Endothelial cell of umbilical vein (primary cell): ENCODE data around the gene ST6GALNAC3. TPM values are rescaled to one million over a fixed set of nuclear protein-coding genes. Genes with fewer than 3 reads are reported as not detected.

ENCODE experiments used
- BruUV-seq: library from RNA; stranded (reverse); fragments of 400-500 nt; replicated peaks from 2 replicates; lab custom pipeline; 2021; lab: Mats Ljungman, UMichigan
- CTCF ChIA-PET: fragments of 300-600, 350-600 bp; sonication (Branson Sonifier 250); formaldehyde crosslinking; loops from one replicate; lab custom pipeline; 2021; ENCODE audit warnings: antibody characterized with exemption, inconsistent platforms; lab: Charles Lee
- POLR2A ChIA-PET: fragments of 300-600, 350-600 bp; sonication (Branson Sonifier 250); formaldehyde crosslinking; loops from one replicate; lab custom pipeline; 2021; ENCODE audit warnings: antibody characterized with exemption, inconsistent platforms; lab: Charles Lee
- DNase-seq: peaks from one replicate; pipeline ENCODE4 v3.0.0-alpha.2; 2011; ENCODE audit warnings: low read depth, low spot score
- FAIRE-seq: peaks from 2 replicates; lab custom pipeline; 2011; peaks lifted over from hg19 to GRCh38; lab: Jason Lieb, UNC
- H2AFZ ChIP-seq: 2 replicates; pipeline ENCODE4 v1.6.0; 2012; ENCODE audit warnings: low read depth, low read length, control low read depth, inconsistent platforms
- H3K27ac ChIP-seq: 2 replicates; pipeline ENCODE4 v1.5.1; 2011; ENCODE audit warnings: low read depth, mild to moderate bottlenecking, control low read depth, low read length, moderate library complexity; ENCODE audit not compliant: insufficient read depth
- H3K27me3 ChIP-seq, 2 experiments: 2 replicates each; pipeline versions ENCODE4 v1.6.0 to v1.6.1; 2011; ENCODE audit warnings: low read length in 2 of 2, mixed read lengths in 1 of 2; ENCODE audit not compliant: control insufficient read depth in 2 of 2, insufficient read depth in 2 of 2
- H3K36me3 ChIP-seq, 2 experiments: 2 replicates in 1 of 2; 3 replicates in 1 of 2; pipeline ENCODE4 v1.5.1; 2011; ENCODE audit warnings: low read length in 2 of 2, mild to moderate bottlenecking in 1 of 2, moderate library complexity in 1 of 2; ENCODE audit not compliant: control insufficient read depth in 2 of 2, insufficient read depth in 2 of 2; ENCODE audit errors: extremely low read depth in 1 of 2
- H3K4me1 ChIP-seq: 3 replicates; pipeline ENCODE4 v1.5.1; 2011; ENCODE audit warnings: mild to moderate bottlenecking, low read length; ENCODE audit not compliant: control insufficient read depth, insufficient read depth; ENCODE audit errors: extremely low read depth
- H3K4me2 ChIP-seq: 2 replicates; pipeline ENCODE4 v1.6.1; 2011; ENCODE audit warnings: low read length, control low read depth, mixed read lengths; ENCODE audit not compliant: insufficient read depth
- H3K4me3 ChIP-seq, 3 experiments: fragments of 200-600 bp in 1 of 3; sonication (generic), shearing (Covaris generic) in 1 of 3; replicated peaks in 1 of 3; 2 replicates each; pipeline ENCODE4 v1.5.1; 2011 to 2016; ENCODE audit warnings: control low read depth in 3 of 3, low read length in 3 of 3, mild to moderate bottlenecking in 2 of 3, inconsistent platforms in 1 of 3, low read depth in 1 of 3, moderate library complexity in 1 of 3; ENCODE audit not compliant: insufficient read depth in 1 of 3
- H3K79me2 ChIP-seq: 2 replicates; pipeline ENCODE4 v1.6.0; 2012; ENCODE audit warnings: low read length, inconsistent platforms; ENCODE audit not compliant: control insufficient read depth, insufficient read depth
- H3K9ac ChIP-seq: replicated peaks from 2 replicates; pipeline ENCODE3; 2011; ENCODE audit warnings: low read length, control low read depth; ENCODE audit not compliant: insufficient read depth; ENCODE audit errors: extremely low read depth
- H3K9me1 ChIP-seq: replicated peaks from 3 replicates; pipeline ENCODE4 v1.6.0; 2011; ENCODE audit warnings: mild to moderate bottlenecking, low read length; ENCODE audit not compliant: control insufficient read depth, insufficient read depth; ENCODE audit errors: extremely low read depth
- H3K9me3 ChIP-seq: replicated peaks from 2 replicates; pipeline ENCODE4 v1.5.1; 2012; ENCODE audit warnings: low read length, inconsistent platforms; ENCODE audit not compliant: control insufficient read depth, insufficient read depth
- H4K20me1 ChIP-seq: replicated peaks from 2 replicates; pipeline ENCODE3; 2011; ENCODE audit warnings: mild to moderate bottlenecking, low read length; ENCODE audit not compliant: control insufficient read depth, insufficient read depth; ENCODE audit errors: extremely low read depth
- EZH2 ChIP-seq: IDR thresholded peaks from 2 replicates; pipeline ENCODE4 v1.6.1; 2012; ENCODE audit warnings: borderline replicate concordance, low read depth, mild to moderate bottlenecking, moderate library complexity, low read length, inconsistent platforms; ENCODE audit not compliant: severe bottlenecking
- FOS ChIP-seq: IDR thresholded peaks from 2 replicates; pipeline ENCODE4 v1.6.1; 2011; ENCODE audit warnings: mild to moderate bottlenecking, low read length, moderate library complexity, borderline replicate concordance; ENCODE audit not compliant: insufficient read depth
- GATA2 ChIP-seq: IDR thresholded peaks from 2 replicates; pipeline ENCODE4 v1.7.0; 2011; ENCODE audit warnings: low read depth, mild to moderate bottlenecking, moderate library complexity, mixed read lengths, low read length; ENCODE audit not compliant: insufficient read length, insufficient read depth
- JUN ChIP-seq: IDR thresholded peaks from 2 replicates; pipeline ENCODE4 v1.6.1; 2011; ENCODE audit warnings: borderline replicate concordance, low read depth; ENCODE audit not compliant: insufficient read length, insufficient read depth
- MYC ChIP-seq: IDR thresholded peaks from one replicate; pipeline ENCODE4 v1.6.1; 2011; ENCODE audit warnings: mild to moderate bottlenecking, low read depth, low read length
- POLR2A ChIP-seq: IDR thresholded peaks from 2 replicates; pipeline ENCODE4 v1.6.1; 2012; ENCODE audit warnings: low read depth, mild to moderate bottlenecking, control low read depth, low read length
- POLR2AphosphoS5 ChIP-seq: IDR thresholded peaks from 2 replicates; pipeline ENCODE4 v1.6.1; 2012; ENCODE audit warnings: low read depth, mild to moderate bottlenecking, control low read depth, low read length, moderate library complexity; ENCODE audit not compliant: insufficient read depth
- dilution Hi-C: fragments of 300-500 bp; cut with MboI; formaldehyde crosslinking; loops from one replicate; pipeline ENCODE4 v1.15.0; 2019; ENCODE audit warnings: low sequenced_read_pairs; ENCODE audit not compliant: extremely low pct_ligation_motif_present
- intact Hi-C: fragments of 100-400 bp; cut with micrococcal nuclease; formaldehyde crosslinking; loops from one replicate; pipeline ENCODE4 v1.10.0; 2022
- polyA plus RNA-seq, 4 experiments: library from polyadenylated mRNA; depleted of rRNA in 3 of 4; stranded (reverse) in 3 of 4; unstranded in 1 of 4; fragments of >200 nt; gene quantifications; 2 replicates each; pipeline versions ENCODE4 v1.2.1 to v1.2.3, GENCODE V29; 2011 to 2012; ENCODE audit warnings: missing spikeins in 1 of 4
- total RNA-seq: library from RNA; stranded (reverse); gene quantifications from 2 replicates; pipeline ENCODE4 v1.2.3, GENCODE V29; 2021
- TF ChIP-seq, protein P1 (sequence below), 2 donors: IDR thresholded peaks; 1 replicate in 1 of 2; 2 replicates in 1 of 2; pipeline ENCODE4 v1.5.1; 2011; ENCODE audit warnings: low read length in 2 of 2, mild to moderate bottlenecking in 2 of 2, moderate library complexity in 2 of 2, control low read depth in 1 of 2, inconsistent platforms in 1 of 2, low read depth in 1 of 2; ENCODE audit not compliant: insufficient read depth in 1 of 2; ENCODE audit errors: extremely low read depth in 1 of 2
- TF ChIP-seq, protein P2 (sequence below): IDR thresholded peaks from 2 replicates; pipeline ENCODE4 v1.6.1; 2011; ENCODE audit not compliant: insufficient read depth, insufficient read length

The ST6GALNAC3 gene
- total and polyA plus RNA-seq, 2 donors (not counting 3 experiments of a cell fraction or from before 2014, with no cell fraction given) = 7.6 to 48.3 TPM

DNA sequence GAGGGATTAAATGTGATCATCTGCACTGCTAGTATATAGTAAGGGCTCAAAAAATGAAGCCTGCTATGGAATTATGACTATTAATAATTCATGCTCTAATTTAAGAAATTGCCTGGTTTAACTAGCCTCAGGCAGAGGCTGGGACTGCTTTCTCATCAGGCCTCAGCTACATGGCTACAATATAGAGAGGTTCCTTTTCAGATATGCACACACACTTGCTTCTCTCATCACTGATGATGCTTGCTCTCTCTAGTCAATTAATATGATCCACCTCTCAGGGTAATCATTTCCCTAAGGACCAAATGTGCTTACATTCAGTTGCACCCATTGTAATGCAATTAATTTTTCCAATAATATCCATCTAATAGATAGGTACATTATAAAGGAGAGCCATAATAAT, 467.8 kb downstream of the ST6GALNAC3 start:
- Histone ChIP-seq H3K9me3 (no peaks in the 10 kb centered on the region), H4K20me1 (no peaks in the 10 kb centered on the region), H3K36me3 (no peaks in the 10 kb centered on the region), H3K4me3 (no peak overlapping the region), H3K4me2 (no peak overlapping the region), H3K27me3 (no peaks in the 10 kb centered on the region), H3K27ac (no peak overlapping the region), H3K9ac (no peak overlapping the region), H2AFZ (no peak overlapping the region), H3K4me1 (no peaks in the 10 kb centered on the region), H3K79me2 (no peaks in the 10 kb centered on the region), H3K9me1 (no peaks in the 10 kb centered on the region)
- intact Hi-C loops (no loop called here), dilution Hi-C loops (no loop called here)
- ChIA-PET CTCF (interaction anchor here (0.8 kb wide), 1 partner anchor 14 kb away, joined by 3 read pairs; no protein-coding TSS in a partner anchor), POLR2A (no interaction called here)
- FAIRE-seq = no peak
- no peak for DNase-seq
- no TSS peak for BruUV-seq
- TF ChIP-seq POLR2AphosphoS5 (no peak), MYC (no peak), FOS (no peak), JUN (no peak), GATA2 (no peak), POLR2A (no peak), EZH2 (no peak)
- TF ChIP-seq, protein P1, sequence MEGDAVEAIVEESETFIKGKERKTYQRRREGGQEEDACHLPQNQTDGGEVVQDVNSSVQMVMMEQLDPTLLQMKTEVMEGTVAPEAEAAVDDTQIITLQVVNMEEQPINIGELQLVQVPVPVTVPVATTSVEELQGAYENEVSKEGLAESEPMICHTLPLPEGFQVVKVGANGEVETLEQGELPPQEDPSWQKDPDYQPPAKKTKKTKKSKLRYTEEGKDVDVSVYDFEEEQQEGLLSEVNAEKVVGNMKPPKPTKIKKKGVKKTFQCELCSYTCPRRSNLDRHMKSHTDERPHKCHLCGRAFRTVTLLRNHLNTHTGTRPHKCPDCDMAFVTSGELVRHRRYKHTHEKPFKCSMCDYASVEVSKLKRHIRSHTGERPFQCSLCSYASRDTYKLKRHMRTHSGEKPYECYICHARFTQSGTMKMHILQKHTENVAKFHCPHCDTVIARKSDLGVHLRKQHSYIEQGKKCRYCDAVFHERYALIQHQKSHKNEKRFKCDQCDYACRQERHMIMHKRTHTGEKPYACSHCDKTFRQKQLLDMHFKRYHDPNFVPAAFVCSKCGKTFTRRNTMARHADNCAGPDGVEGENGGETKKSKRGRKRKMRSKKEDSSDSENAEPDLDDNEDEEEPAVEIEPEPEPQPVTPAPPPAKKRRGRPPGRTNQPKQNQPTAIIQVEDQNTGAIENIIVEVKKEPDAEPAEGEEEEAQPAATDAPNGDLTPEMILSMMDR (IDR thresholded peaks at IDR 0.05; ENCODE audit: extremely low read depth in 1 of 2, insufficient read depth in 1 of 2, low read depth in 1 of 2, low read length in 2 of 2) = no peak
- TF ChIP-seq, protein P2, sequence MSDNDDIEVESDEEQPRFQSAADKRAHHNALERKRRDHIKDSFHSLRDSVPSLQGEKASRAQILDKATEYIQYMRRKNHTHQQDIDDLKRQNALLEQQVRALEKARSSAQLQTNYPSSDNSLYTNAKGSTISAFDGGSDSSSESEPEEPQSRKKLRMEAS = no peak
